ENCODE data around the gene EDC4. TPM values are rescaled to one million over a fixed set of nuclear protein-coding genes. Genes with fewer than 3 reads are reported as not detected.

The EDC4 gene
- total RNA-seq, 1 donor from 2014 or later, result 48.4 TPM

- Histone ChIP-seq H3K36me3 (ENCODE audit: control insufficient read depth, insufficient read depth, low read length) (no peaks in the 10 kb centered on the region), H3K4me3 (ENCODE audit: low read depth, low read length) (no peak overlapping the region), H3K27me3 (ENCODE audit: control insufficient read depth, insufficient read depth, low read length) (no peaks in the 10 kb centered on the region)
- TF ChIP-seq, protein P1, sequence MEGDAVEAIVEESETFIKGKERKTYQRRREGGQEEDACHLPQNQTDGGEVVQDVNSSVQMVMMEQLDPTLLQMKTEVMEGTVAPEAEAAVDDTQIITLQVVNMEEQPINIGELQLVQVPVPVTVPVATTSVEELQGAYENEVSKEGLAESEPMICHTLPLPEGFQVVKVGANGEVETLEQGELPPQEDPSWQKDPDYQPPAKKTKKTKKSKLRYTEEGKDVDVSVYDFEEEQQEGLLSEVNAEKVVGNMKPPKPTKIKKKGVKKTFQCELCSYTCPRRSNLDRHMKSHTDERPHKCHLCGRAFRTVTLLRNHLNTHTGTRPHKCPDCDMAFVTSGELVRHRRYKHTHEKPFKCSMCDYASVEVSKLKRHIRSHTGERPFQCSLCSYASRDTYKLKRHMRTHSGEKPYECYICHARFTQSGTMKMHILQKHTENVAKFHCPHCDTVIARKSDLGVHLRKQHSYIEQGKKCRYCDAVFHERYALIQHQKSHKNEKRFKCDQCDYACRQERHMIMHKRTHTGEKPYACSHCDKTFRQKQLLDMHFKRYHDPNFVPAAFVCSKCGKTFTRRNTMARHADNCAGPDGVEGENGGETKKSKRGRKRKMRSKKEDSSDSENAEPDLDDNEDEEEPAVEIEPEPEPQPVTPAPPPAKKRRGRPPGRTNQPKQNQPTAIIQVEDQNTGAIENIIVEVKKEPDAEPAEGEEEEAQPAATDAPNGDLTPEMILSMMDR (IDR thresholded peaks at IDR 0.05; ENCODE audit: insufficient read depth, low read length, poor library complexity, severe bottlenecking), result no peak
- DNase-seq (ENCODE audit: low read depth), result no peak
These were observed 43.2 kb downstream of the EDC4 start for GRCh38 chr16:67915831-67916723.

- no peaks in the 10 kb centered on the region for H3K27me3 ChIP-seq (ENCODE audit: control insufficient read depth, insufficient read depth, low read length)
- TF ChIP-seq, protein P1 (IDR thresholded peaks at IDR 0.05; ENCODE audit: insufficient read depth, low read length, poor library complexity, severe bottlenecking), result no peak
- no peak overlapping the region for H3K4me3 ChIP-seq (ENCODE audit: low read depth, low read length)
- no peak for DNase-seq (ENCODE audit: low read depth)
- no peaks in the 10 kb centered on the region for H3K36me3 ChIP-seq (ENCODE audit: control insufficient read depth, insufficient read depth, low read length)
These were observed 44.4 kb downstream of the EDC4 start for GRCh38 chr16:67917140-67917851.

GRCh38 chr16:67917852-67918236, 45.0 kb downstream of the EDC4 start:
- Histone ChIP-seq H3K36me3 (ENCODE audit: control insufficient read depth, insufficient read depth, low read length) (no peaks in the 10 kb centered on the region), H3K27me3 (ENCODE audit: control insufficient read depth, insufficient read depth, low read length) (no peaks in the 10 kb centered on the region), H3K4me3 (ENCODE audit: low read depth, low read length) (no peak overlapping the region)
- TF ChIP-seq, protein P1 (IDR thresholded peaks at IDR 0.05; ENCODE audit: insufficient read depth, low read length, poor library complexity, severe bottlenecking), result no peak
- DNase-seq (ENCODE audit: low read depth), result peak; percentile 62

DNA sequence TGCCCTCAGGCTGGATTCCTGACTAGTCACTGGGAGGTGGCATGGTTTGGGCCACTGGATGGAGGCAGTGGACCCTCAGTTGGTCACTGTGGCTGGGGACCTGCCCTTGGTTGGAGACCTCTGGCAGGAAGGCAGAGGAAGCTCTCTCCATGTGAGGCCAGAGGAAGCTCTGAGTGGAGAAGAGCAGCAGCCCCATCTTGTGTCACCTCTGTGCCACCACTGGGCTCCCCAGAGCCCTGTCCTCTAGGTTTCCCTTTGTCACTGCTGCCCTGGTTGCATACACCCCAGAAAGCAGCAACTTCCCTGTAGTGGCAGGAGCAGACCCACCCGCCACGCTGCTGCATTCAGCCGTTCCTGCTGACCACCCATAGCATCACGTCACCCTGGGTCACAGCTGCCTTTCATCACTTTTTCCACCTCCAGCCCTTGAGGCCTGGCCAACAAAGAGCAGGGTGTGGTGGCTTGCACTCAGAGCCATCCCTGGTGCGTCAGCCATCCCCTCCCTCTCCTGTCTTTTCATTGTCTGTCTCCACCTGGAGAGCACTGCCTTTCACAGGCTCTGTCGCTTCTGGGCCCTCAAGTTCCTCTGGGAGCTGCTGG, 46.9 kb downstream of the EDC4 start:
- Histone ChIP-seq H3K4me3 (ENCODE audit: low read depth, low read length) (no peak overlapping the region), H3K27me3 (ENCODE audit: control insufficient read depth, insufficient read depth, low read length) (no peaks in the 10 kb centered on the region), H3K36me3 (ENCODE audit: control insufficient read depth, insufficient read depth, low read length) (no peaks in the 10 kb centered on the region)
- no peak for DNase-seq (ENCODE audit: low read depth)
- TF ChIP-seq, protein P1 (IDR thresholded peaks at IDR 0.05; ENCODE audit: insufficient read depth, low read length, poor library complexity, severe bottlenecking), result no peak

GRCh38 chr16:67922221-67922620, 49.4 kb downstream of the EDC4 start:
- no peaks in the 10 kb centered on the region for H3K36me3 ChIP-seq (ENCODE audit: control insufficient read depth, insufficient read depth, low read length)

More at GRCh38 chr16:67922221-67922620, 49.4 kb downstream of the EDC4 start:
- Histone ChIP-seq H3K4me3 (ENCODE audit: low read depth, low read length) (no peak overlapping the region), H3K27me3 (ENCODE audit: control insufficient read depth, insufficient read depth, low read length) (no peaks in the 10 kb centered on the region)
- TF ChIP-seq, protein P1 (IDR thresholded peaks at IDR 0.05; ENCODE audit: insufficient read depth, low read length, poor library complexity, severe bottlenecking), result no peak
- DNase-seq (ENCODE audit: low read depth), result no peak
